IPS DF 6.9 (cell line): ENCODE data around the gene LRRN3.
A peak's percentile ranks its signal among the peaks of the same experiment; 100 is the strongest.

Experiments used
- DNase-seq: peaks from one replicate; pipeline ENCODE4 v3.0.0-alpha.2; 2013; ENCODE audit warnings: low read depth, low spot score
- H3K27ac ChIP-seq: one replicate; pipeline ENCODE4 v1.5.1; 2013; ENCODE audit warnings: low read length, control low read depth
- H3K27me3 ChIP-seq: 2 replicates; pipeline ENCODE4 v1.6.1; 2013; ENCODE audit warnings: mild to moderate bottlenecking, low read length; ENCODE audit not compliant: control insufficient read depth, insufficient read depth
- H3K36me3 ChIP-seq: 2 replicates; pipeline ENCODE4 v1.6.1; 2013; ENCODE audit warnings: low read length; ENCODE audit not compliant: control insufficient read depth, insufficient read depth
- H3K4me1 ChIP-seq: 2 replicates; pipeline ENCODE4 v1.6.1; 2013; ENCODE audit warnings: low read length; ENCODE audit not compliant: control insufficient read depth, insufficient read depth
- H3K4me3 ChIP-seq: 2 replicates; pipeline ENCODE4 v1.5.1; 2013; ENCODE audit warnings: mild to moderate bottlenecking, low read length
- H3K9me3 ChIP-seq: 2 replicates; pipeline ENCODE4 v1.6.1; 2013; ENCODE audit warnings: low read length, inconsistent platforms; ENCODE audit not compliant: control insufficient read depth, insufficient read depth
- WGBS: extraction: QIAGEN DNeasy Blood & Tissue Kit; methylation state at CpG from one replicate; pipeline ENCODE4 v1.1.7; 2013; ENCODE audit warnings: mixed read lengths, missing lambda C conversion rate; ENCODE audit not compliant: insufficient read length, insufficient coverage; 5-methylcytosine and 5-hydroxymethylcytosine counted together

Gene LRRN3

DNA sequence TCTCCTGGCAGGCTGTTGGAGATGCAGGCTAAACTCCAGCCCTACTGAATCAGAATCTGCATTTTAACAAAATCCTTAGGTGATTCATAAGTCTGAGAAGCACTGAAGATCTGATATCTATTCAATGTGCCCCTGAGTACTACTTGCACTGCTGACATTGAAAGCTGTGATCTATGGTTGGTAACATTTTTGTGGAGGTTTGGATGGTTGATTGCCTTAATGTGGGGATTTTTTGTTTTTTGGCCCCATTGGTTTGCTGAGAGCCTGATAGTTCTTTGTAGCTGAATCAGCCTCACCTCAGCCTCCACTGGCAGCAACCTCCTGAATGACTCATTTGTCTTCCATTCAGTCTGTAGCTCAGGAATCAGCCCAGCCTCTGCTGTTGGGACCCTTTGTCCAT, 14.7 kb upstream of the LRRN3 start:
- no peak overlapping the region for H3K27ac ChIP-seq
- DNase-seq: no peak
- no peaks in the 10 kb centered on the region for H3K9me3 ChIP-seq
- no peaks in the 10 kb centered on the region for H3K36me3 ChIP-seq
- H3K4me1 ChIP-seq: no peaks in the 10 kb centered on the region
- H3K27me3 ChIP-seq: no peaks in the 10 kb centered on the region
- no peak overlapping the region for H3K4me3 ChIP-seq

DNA sequence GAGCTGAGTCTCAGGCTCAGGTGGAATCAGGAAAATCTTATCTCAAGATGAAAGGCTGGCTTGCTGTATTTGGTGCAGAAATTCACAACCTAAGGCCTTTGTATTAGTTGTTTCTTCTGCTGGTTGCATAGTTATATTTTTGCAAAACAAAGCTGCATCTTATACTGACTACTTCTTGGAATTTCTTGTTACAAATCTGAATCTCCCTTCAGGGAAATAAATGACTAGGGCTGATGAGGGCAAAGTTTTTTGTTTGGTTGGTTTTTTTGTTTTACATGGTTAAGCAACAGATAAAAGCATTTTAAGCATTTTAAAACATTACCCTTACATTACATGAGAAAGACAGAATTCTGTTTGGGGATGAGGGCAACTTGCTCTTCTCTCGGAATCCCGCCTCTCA, 13.9 kb upstream of the LRRN3 start:
- H3K9me3 ChIP-seq: no peaks in the 10 kb centered on the region
- no peak overlapping the region for H3K4me3 ChIP-seq
- DNase-seq: no peak
- no peaks in the 10 kb centered on the region for H3K27me3 ChIP-seq
- WGBS: no CpG with 5 or more reads among the region's 2 CpGs
- no peak overlapping the region for H3K27ac ChIP-seq
- no peaks in the 10 kb centered on the region for H3K36me3 ChIP-seq
- H3K4me1 ChIP-seq: no peaks in the 10 kb centered on the region

DNA sequence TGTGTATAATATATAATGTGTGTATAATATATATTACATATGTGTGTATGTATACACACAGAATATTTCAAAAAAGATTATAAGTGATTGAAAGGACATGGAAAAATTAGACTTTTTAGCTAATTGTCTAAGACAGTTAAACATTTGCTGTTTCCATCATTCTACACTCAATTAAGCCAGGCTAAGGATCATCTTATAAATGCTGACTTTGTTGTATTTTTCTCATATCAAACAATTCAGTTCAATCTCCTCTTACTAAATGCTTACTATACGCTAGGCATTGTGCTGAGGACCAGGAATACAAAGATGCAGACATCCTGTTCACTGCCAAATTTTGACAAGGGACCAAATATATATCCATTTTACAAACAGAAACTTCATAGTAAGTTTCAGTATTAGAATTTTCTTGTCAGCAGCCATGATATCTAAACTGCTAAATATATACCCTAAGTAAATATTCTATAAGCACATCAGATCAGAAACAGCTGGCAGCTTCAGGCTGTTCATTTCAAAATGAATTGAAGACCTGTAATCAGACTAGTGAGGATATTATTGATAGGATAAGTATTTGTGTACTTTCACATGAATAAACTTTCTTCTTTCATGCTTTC, 10.3 kb upstream of the LRRN3 start:
- no CpG with 5 or more reads among the region's 1 CpG for WGBS
- H3K27ac ChIP-seq: no peak overlapping the region

DNA sequence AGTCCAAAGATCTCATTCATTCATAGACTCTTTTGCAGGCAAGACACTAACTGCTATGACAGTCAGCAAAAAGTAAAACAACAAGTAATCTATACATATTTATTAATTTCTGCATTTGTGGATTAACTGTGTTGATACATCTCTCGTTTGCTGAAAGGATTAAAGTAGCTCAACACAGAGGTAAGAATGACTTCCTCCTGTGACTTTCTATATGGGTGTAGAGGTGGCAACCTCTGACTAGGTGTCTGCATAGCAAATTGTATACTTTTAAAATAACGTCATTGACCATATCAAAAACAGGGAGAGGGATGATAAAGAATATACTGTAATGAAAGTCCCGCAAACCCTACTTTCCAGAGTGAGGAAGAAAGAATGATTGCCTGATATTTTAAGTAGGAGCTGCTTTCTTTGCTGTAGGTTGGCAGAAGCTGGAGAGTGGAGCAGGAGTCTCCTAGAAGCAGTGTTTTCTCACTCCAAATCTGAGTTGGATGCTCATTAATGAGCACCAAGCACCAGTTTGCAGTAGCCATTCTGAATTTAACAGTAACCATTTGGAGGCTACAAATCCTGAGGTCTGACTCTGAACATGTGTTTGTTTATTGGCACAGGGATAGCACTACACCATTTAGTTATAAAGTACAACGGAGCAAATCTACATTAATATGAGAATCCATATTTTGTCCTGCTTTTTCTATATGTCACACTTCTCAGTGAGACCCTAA, 9.2 kb upstream of the LRRN3 start:
- no peaks in the 10 kb centered on the region for H3K9me3 ChIP-seq
- H3K4me1 ChIP-seq: peaks cover 3% of the 10 kb centered on the region; the same call in 1 of the 2 replicates
- H3K27ac ChIP-seq: no peak overlapping the region
- H3K36me3 ChIP-seq: no peaks in the 10 kb centered on the region
- no peak overlapping the region for H3K4me3 ChIP-seq
- DNase-seq: no peak
- no peaks in the 10 kb centered on the region for H3K27me3 ChIP-seq
- no CpG with 5 or more reads among the region's 4 CpGs for WGBS

More for the DNA sequence above, 10.3 kb upstream of the LRRN3 start:
- peaks cover 3% of the 10 kb centered on the region; the same call in 1 of the 2 replicates for H3K4me1 ChIP-seq
- H3K27me3 ChIP-seq: no peaks in the 10 kb centered on the region
- H3K36me3 ChIP-seq: no peaks in the 10 kb centered on the region
- no peaks in the 10 kb centered on the region for H3K9me3 ChIP-seq
- H3K4me3 ChIP-seq: no peak overlapping the region
- no peak for DNase-seq

DNA sequence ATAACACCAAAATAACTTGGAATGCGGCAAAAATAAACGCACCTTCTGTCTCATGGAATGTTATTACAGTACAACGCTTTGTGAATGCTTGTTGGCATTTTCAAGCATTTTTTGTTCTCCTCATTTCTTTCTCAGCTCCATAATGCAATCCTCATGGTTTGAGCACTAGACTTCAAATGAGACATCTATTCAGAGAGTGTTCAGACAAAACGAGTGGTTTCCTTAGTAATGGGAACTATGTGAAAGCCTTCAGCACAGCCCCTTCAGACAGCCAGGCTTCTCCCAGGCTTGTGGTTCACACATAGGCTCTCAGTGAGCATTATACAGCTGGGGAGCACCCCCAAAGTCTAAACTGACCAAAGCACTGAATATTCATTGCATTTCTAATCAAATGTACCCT, 8.6 kb upstream of the LRRN3 start:
- no CpG with 5 or more reads among the region's 4 CpGs for WGBS
- Histone ChIP-seq H3K27me3 (no peaks in the 10 kb centered on the region), H3K36me3 (no peaks in the 10 kb centered on the region), H3K27ac (no peak overlapping the region), H3K4me3 (no peak overlapping the region), H3K4me1 (peaks cover 3% of the 10 kb centered on the region; the same call in 1 of the 2 replicates), H3K9me3 (no peaks in the 10 kb centered on the region)
- no peak for DNase-seq

DNA sequence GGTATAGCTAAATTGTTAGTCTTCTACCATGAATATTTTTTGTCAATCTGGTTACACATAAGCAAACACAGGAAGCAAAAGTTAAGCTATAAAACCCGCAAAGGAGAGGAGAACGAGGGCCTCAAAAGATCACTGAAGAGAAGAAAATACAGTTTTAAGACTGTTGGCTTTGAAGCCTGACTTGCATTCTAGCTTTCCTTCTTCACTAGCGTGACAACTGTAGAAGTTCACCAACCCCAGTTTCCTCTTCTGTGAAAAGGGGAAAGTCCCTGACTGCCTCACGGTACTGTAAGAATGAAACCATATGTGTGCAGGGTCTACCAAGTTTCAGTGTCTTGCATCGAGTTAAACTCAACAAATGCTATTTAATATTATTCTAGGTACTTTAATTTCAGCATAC, 7.5 kb upstream of the LRRN3 start:
- Histone ChIP-seq H3K9me3 (no peaks in the 10 kb centered on the region), H3K4me1 (peaks cover 3% of the 10 kb centered on the region; the same call in 1 of the 2 replicates), H3K27ac (no peak overlapping the region), H3K4me3 (no peak overlapping the region), H3K27me3 (no peaks in the 10 kb centered on the region), H3K36me3 (no peaks in the 10 kb centered on the region)
- no CpG with 5 or more reads among the region's 5 CpGs for WGBS
- DNase-seq: no peak

DNA sequence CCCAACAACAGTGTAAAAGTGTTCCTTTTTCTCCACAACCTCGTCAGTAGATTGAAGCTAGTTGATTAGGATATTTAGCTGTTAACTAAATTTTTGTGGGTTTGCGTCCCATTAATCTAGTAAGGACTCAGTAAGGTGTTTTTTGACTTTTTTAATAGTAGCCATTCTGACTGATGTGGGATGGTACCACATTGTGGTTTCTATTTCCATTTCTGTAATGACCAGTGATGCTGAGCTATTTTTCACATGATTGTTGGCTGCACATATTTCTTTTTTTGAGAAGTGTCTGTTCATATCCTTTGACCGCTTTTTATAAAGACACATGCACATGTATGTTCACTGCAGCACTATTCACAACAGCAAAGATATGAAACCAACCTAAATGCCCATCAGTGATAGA, 5.6 kb upstream of the LRRN3 start:
- Histone ChIP-seq H3K27me3 (no peaks in the 10 kb centered on the region), H3K36me3 (no peaks in the 10 kb centered on the region), H3K4me1 (peaks cover 3% of the 10 kb centered on the region; the same call in 1 of the 2 replicates), H3K27ac (no peak overlapping the region), H3K4me3 (no peak overlapping the region), H3K9me3 (no peaks in the 10 kb centered on the region)
- DNase-seq: no peak
- no CpG with 5 or more reads among the region's 3 CpGs for WGBS

DNA sequence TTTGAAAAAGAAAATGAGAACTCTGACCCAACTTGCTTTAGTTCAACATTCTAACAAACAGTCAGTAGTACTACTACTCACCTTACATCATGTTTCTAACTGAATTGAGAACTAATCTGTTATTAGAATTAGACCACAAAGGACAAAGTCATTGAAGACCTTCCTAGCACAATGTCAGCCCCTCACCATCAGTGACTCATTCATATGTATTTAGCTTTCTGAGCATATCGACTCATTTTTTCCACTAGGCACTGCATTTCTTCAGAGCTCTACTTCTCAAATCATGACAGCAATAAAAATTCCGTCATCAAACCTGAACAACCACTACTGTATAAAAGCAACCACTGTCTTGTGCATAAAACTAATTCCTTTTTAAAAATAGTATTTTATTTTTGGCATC, 4.4 kb upstream of the LRRN3 start:
- DNase-seq: no peak
- Histone ChIP-seq H3K9me3 (no peaks in the 10 kb centered on the region), H3K27ac (no peak overlapping the region), H3K4me3 (no peak overlapping the region), H3K4me1 (peaks cover 5% of the 10 kb centered on the region; the same call in 1 of the 2 replicates), H3K27me3 (no peaks in the 10 kb centered on the region), H3K36me3 (no peaks in the 10 kb centered on the region)
- WGBS: no CpG with 5 or more reads among the region's 2 CpGs

DNA sequence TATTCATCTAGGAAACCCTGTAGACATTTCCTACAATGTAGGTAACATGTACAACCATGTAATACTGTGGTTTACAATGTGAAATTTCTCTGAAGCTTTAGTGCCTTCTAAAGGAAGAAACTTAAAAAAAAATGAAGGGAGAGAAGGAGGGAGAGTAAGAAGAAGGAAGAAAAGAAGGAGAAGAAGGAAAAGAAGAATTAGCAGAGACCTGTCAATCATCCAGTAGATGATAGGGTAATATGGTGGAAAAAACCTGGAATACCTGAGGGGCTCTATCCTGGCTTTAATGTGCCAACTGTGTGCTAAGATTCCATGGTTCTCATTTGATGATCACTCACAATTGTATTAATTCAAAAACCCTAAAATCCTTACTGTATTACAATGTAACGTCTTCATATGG, 2.6 kb upstream of the LRRN3 start:
- DNase-seq: no peak
- no peak overlapping the region for H3K4me3 ChIP-seq
- H3K4me1 ChIP-seq: peaks cover 4% of the 10 kb centered on the region; the same call in 1 of the 2 replicates
- no peak overlapping the region for H3K27ac ChIP-seq
- H3K9me3 ChIP-seq: no peaks in the 10 kb centered on the region
- H3K36me3 ChIP-seq: no peaks in the 10 kb centered on the region
- no peaks in the 10 kb centered on the region for H3K27me3 ChIP-seq
- WGBS: no CpG with 5 or more reads among the region's 1 CpG

DNA sequence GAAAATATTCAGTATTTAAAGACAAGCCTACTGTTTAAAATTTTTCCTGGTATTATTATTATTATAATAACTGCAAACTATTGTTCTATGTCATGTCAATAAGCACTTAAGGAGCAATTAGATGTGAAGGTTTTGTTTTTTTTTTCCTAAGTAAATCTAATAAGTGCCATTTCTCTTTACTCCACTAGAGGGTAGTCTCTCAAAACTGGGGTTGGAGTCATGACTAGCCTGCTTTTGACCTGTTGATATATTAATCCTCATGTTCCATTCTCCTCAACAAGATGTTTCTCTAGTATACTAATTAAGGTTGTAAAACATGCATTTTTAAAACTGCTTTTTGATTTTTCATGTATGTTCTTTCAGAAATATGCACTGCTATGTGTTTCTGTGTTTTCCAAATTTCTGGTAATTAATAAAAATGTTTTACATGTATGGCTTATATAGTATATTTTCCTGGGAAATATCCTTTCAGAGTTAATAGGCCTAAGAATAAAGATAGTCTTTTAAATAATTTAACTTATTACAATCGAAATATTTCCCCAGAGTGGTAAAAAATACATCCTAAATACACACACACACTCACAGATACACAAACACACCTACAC, 1.0 kb upstream of the LRRN3 start:
- H3K27me3 ChIP-seq: no peaks in the 10 kb centered on the region
- no peaks in the 10 kb centered on the region for H3K9me3 ChIP-seq
- no peak overlapping the region for H3K4me3 ChIP-seq
- H3K27ac ChIP-seq: no peak overlapping the region
- no CpG with 5 or more reads among the region's 1 CpG for WGBS
- no peaks in the 10 kb centered on the region for H3K36me3 ChIP-seq
- peak; percentile 16 for DNase-seq
- H3K4me1 ChIP-seq: peaks cover 4% of the 10 kb centered on the region; the same call in 1 of the 2 replicates
